Breast epithelium (tissue), 4 donors: ENCODE measurements around the gene PDE10A. TPM values are rescaled to one million over a fixed set of nuclear protein-coding genes. Genes with fewer than 3 reads are reported as not detected.

Source experiments
- DNase-seq, 2 donors: peaks; one replicate each; pipeline ENCODE4 v3.0.0-alpha.2; 2019; ENCODE audit warnings: low spot score in 2 of 2
- H3K27ac ChIP-seq, 2 donors: fragments of 200-600 bp; sonication (generic) in 1 of 2; one replicate each; pipeline ENCODE4 v1.5.1; 2016 to 2019; ENCODE audit warnings: mild to moderate bottlenecking in 1 of 2
- H3K27me3 ChIP-seq, 2 donors: fragments of 200-600 bp; sonication (generic) in 1 of 2; one replicate each; pipeline versions ENCODE4 v1.5.1 to v1.6.0; 2017 to 2019; ENCODE audit warnings: control low read depth in 1 of 2, mild to moderate bottlenecking in 1 of 2
- H3K36me3 ChIP-seq: fragments of 200-600 bp; one replicate; pipeline ENCODE4 v1.5.1; 2019
- H3K4me1 ChIP-seq, 2 donors: fragments of 200-600 bp; sonication (generic); one replicate each; pipeline ENCODE4 v1.5.1; 2016 to 2019; ENCODE audit warnings: control low read depth in 1 of 2
- H3K4me3 ChIP-seq, 3 donors: fragments of 200-600 bp; sonication (generic); 1 replicate in 2 of 3; 2 replicates in 1 of 3; pipeline ENCODE4 v1.5.1; 2016 to 2019; ENCODE audit warnings: mild to moderate bottlenecking in 3 of 3, moderate library complexity in 2 of 3
- H3K9me3 ChIP-seq, 2 donors: fragments of 200-600 bp; sonication (generic) in 1 of 2; one replicate each; pipeline ENCODE4 v1.5.1; 2016 to 2019; ENCODE audit warnings: control low read depth in 1 of 2
- CTCF ChIP-seq, 3 donors: fragments of 450-650 bp; IDR thresholded peaks; one replicate each; pipeline ENCODE4 v1.5.1; 2016 to 2017; ENCODE audit warnings: antibody characterized with exemption in 3 of 3, mild to moderate bottlenecking in 3 of 3, moderate library complexity in 3 of 3
- POLR2A ChIP-seq: fragments of 450-650 bp; IDR thresholded peaks from one replicate; pipeline ENCODE4 v1.6.1; 2016; ENCODE audit warnings: antibody characterized with exemption, mild to moderate bottlenecking, moderate library complexity
- POLR2AphosphoS5 ChIP-seq, 3 donors: sonication (generic); formaldehyde crosslinking; IDR thresholded peaks; one replicate each; pipeline ENCODE4 v1.6.1; 2017; ENCODE audit warnings: antibody characterized with exemption in 3 of 3
- intact Hi-C: fragments of 100-400 bp; cut with DNase I; formaldehyde crosslinking; loops from one replicate; pipeline ENCODE4 v1.15.1; 2023; ENCODE audit warnings: low total_unique reads
- total RNA-seq, 3 donors: library from RNA; depleted of rRNA; stranded (reverse); fragments of >200 nt; gene quantifications; one replicate each; pipeline ENCODE4 v1.1.0, GENCODE V29; 2016

The PDE10A gene
- total RNA-seq, 3 donors from 2014 or later, result 2.7 to 22.0 (median 12.6) TPM

- no peaks in the 10 kb centered on the region for H3K27me3 ChIP-seq
- intact Hi-C loops, result no loop called here
Measured at GRCh38 chr6:165390475-165390874, 272.6 kb downstream of the PDE10A start.

GRCh38 chr6:165389534-165389933 lies 273.5 kb downstream of the PDE10A start:
- intact Hi-C loops, result no loop called here
- Histone ChIP-seq H3K4me1 (no peaks in the 10 kb centered on the region), H3K4me3 (no peak overlapping the region), H3K36me3 (no peaks in the 10 kb centered on the region), H3K9me3 (no peaks in the 10 kb centered on the region), H3K27me3 (no peaks in the 10 kb centered on the region), H3K27ac (no peak overlapping the region)
- TF ChIP-seq POLR2A (no peak), CTCF (IDR thresholded peaks at IDR 0.05) (no peak), POLR2AphosphoS5 (IDR thresholded peaks at IDR 0.05) (no peak)
- DNase-seq, result no peak

More at GRCh38 chr6:165390475-165390874, 272.6 kb downstream of the PDE10A start:
- Histone ChIP-seq H3K4me3 (no peak overlapping the region), H3K4me1 (no peaks in the 10 kb centered on the region), H3K9me3 (no peaks in the 10 kb centered on the region), H3K27ac (no peak overlapping the region), H3K36me3 (no peaks in the 10 kb centered on the region)
- TF ChIP-seq POLR2AphosphoS5 (IDR thresholded peaks at IDR 0.05) (no peak), CTCF (IDR thresholded peaks at IDR 0.05) (no peak), POLR2A (no peak)
- DNase-seq, result no peak

GRCh38 chr6:165383323-165383722 lies 279.7 kb downstream of the PDE10A start:
- H3K27me3 ChIP-seq, result no peaks in the 10 kb centered on the region
- intact Hi-C loops, result no loop called here
- no peaks in the 10 kb centered on the region for H3K4me1 ChIP-seq
- H3K27ac ChIP-seq, result no peak overlapping the region
- no peaks in the 10 kb centered on the region for H3K36me3 ChIP-seq
- H3K9me3 ChIP-seq, result no peaks in the 10 kb centered on the region
- TF ChIP-seq POLR2A, result no peak
- TF ChIP-seq CTCF (IDR thresholded peaks at IDR 0.05), result no peak
- TF ChIP-seq POLR2AphosphoS5 (IDR thresholded peaks at IDR 0.05), result no peak
- no peak overlapping the region for H3K4me3 ChIP-seq
- no peak for DNase-seq

- Histone ChIP-seq H3K27ac (no peak overlapping the region), H3K4me3 (no peak overlapping the region), H3K4me1 (no peaks in the 10 kb centered on the region), H3K27me3 (no peaks in the 10 kb centered on the region), H3K36me3 (no peaks in the 10 kb centered on the region), H3K9me3 (no peaks in the 10 kb centered on the region)
- TF ChIP-seq POLR2AphosphoS5 (IDR thresholded peaks at IDR 0.05) (no peak), CTCF (IDR thresholded peaks at IDR 0.05) (no peak), POLR2A (no peak)
- no peak for DNase-seq
- intact Hi-C loops, result no loop called here
Measured at GRCh38 chr6:165376100-165376499, 286.9 kb downstream of the PDE10A start.

- DNase-seq, result no peak
- no peaks in the 10 kb centered on the region for H3K27me3 ChIP-seq
- no peak overlapping the region for H3K27ac ChIP-seq
- peaks cover 8 to 14% of the 10 kb centered on the region in 2 donors for H3K9me3 ChIP-seq
- TF ChIP-seq CTCF (IDR thresholded peaks at IDR 0.05), result no peak
- no peak for TF ChIP-seq POLR2AphosphoS5 (IDR thresholded peaks at IDR 0.05)
- no peak for TF ChIP-seq POLR2A
- intact Hi-C loops, result no loop called here
- H3K4me1 ChIP-seq, result no peaks in the 10 kb centered on the region
- no peaks in the 10 kb centered on the region for H3K36me3 ChIP-seq
- H3K4me3 ChIP-seq, result no peak overlapping the region
Measured at GRCh38 chr6:165365371-165365770, 297.7 kb downstream of the PDE10A start.
